Effector CD4-positive, alpha-beta T cell (primary cell): ENCODE measurements around the gene MTCL1.

Source experiments
- DNase-seq: peaks from one replicate; pipeline ENCODE4 v3.0.0-alpha.2; 2020

MTCL1 gene

GRCh38 chr18:8871489-8871888, 166.1 kb downstream of the MTCL1 start:
- DNase-seq: no peak

GRCh38 chr18:8874872-8875271, 169.5 kb downstream of the MTCL1 start:
- DNase-seq: no peak

- no peak for DNase-seq
Measured at GRCh38 chr18:8876887-8877286, 171.5 kb downstream of the MTCL1 start.

GRCh38 chr18:8881103-8881502, 175.7 kb downstream of the MTCL1 start:
- DNase-seq: no peak
